Measurements from ENCODE around the gene PNPT1.
A peak's percentile ranks its signal among the peaks of the same experiment; 100 is the strongest.

GRCh38 chr2:55693181-55694125 lies at the start of gene PNPT1:
- TF ChIP-seq POLR2A (IDR thresholded peaks at IDR 0.05; ENCODE audit: low read length) (peak; percentile 92), GATA1 (IDR thresholded peaks at IDR 0.05; ENCODE audit: low read depth, low read length) (no peak)

All from erythroblast (primary cell).